Skin of body (tissue), 2 donors: ENCODE data around the gene ACKR3. TPM values are rescaled to one million over a fixed set of nuclear protein-coding genes. Genes with fewer than 3 reads are reported as not detected.

Experiments
- DNase-seq: peaks from one replicate; lab custom pipeline; 2025; lab: John Stamatoyannopoulos, UW
- total RNA-seq: library from RNA; depleted of rRNA; stranded (reverse); fragments of >200 nt; gene quantifications from one replicate; pipeline ENCODE4 v1.2.3, GENCODE V29; 2014

ACKR3 gene
- total RNA-seq, 1 donor from 2014 or later: 27.3 TPM

GRCh38 chr2:236608188-236608525, 38.5 kb downstream of the ACKR3 start:
- DNase-seq: no peak

- no peak for DNase-seq
Measured at GRCh38 chr2:236608710-236609109, 39.1 kb downstream of the ACKR3 start.

GRCh38 chr2:236610991-236611821, 41.6 kb downstream of the ACKR3 start:
- no peak for DNase-seq

DNA sequence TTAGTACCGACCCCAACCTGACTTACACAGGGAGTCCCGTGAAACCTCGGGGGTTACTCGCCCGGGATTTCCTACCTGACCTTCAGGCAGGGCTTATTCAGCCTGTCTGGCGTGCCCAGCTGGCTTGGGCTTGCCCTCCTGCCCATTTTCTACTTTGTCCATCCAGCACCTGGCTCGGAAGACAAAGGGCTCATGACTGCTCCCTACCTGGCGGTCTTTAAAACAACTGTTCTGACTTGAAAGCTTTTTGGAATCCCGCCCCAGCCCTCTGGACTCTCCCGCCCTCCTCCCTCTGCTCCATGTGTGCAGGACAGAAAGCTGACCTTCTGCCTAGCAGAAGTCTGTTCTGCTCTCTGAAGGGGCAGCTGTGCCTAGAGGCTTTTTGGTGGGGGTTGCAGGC, 43.1 kb downstream of the ACKR3 start:
- no peak for DNase-seq

GRCh38 chr2:236613612-236614011, 44.0 kb downstream of the ACKR3 start:
- no peak for DNase-seq

GRCh38 chr2:236614551-236614950, 44.9 kb downstream of the ACKR3 start:
- no peak for DNase-seq

DNA sequence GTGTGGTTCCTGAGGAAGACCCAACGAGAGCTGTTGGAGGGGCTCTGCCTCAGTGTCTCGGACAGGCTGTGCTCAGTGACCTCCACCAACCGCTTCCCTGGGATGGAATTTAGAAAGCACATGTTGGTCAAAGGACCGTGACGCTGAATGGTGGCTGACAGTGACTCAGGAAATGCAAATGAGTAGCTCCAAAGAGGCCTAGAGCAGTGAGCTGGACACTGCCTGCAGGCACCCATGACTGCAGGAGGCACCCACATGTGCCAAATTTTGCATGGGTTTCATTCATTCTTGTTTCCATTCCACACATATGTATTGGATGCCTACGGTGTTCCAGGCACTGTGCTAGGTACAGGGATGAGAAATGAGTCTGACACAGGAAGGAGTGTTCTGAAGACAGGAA, 46.4 kb downstream of the ACKR3 start:
- no peak for DNase-seq

DNA sequence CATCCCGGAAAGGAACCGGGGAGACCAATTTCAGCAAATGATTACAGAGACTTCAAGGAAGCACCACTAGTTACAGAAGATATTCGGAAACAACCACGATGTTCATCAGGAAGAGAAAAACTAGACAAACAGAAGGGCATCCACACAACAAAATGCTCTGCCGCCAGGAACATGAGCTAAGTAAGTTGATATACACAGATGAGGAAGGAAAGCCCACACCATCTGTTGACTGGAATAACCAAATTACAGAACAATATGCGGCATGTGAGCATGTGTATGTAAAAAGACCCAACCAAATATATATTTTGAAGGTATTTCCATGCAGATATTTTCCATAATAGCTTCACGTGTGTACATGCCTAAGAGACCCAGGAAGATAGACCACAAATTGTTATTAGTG, 47.0 kb downstream of the ACKR3 start:
- DNase-seq: no peak

GRCh38 chr2:236617221-236617737, 47.7 kb downstream of the ACKR3 start:
- DNase-seq: no peak

DNA sequence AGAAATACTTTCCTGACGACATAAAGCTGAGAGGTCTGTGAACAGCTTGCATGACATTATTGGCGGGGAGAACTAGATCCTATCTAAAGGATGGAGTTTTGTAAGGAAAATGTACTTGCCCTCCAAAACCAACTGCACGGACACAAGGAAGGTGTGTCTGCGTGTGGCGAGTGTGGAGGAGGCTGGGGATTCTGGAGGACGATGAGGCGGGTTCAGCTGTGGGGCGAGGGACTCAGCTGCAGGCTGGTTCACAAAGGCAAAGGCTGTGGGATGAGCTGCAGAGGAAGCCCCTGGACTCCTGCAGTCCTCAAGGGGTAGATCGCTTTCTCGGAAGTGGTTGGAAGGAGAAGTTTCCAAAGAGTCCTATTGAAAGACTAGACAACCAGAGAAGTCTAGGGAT, 48.2 kb downstream of the ACKR3 start:
- DNase-seq: no peak

DNA sequence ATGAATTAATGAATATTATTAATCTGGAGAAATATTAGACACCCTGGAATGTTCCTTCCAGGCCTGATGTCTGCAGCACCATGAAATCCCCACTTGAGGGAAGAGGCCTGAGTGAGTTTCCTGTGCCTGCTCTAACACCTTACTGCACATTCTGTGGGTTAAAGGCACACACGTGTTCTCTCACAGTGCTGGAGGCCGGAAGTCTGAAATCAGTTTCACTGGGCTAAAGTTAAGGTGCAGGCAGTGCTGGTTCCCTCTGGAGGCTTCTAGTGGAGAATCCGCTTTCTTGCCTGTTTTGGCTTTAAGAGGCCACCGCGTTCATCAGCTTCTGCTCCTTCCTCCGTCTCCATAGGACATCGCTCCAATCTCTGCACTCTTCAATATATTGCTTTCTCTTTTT, 48.7 kb downstream of the ACKR3 start:
- DNase-seq: no peak

DNA sequence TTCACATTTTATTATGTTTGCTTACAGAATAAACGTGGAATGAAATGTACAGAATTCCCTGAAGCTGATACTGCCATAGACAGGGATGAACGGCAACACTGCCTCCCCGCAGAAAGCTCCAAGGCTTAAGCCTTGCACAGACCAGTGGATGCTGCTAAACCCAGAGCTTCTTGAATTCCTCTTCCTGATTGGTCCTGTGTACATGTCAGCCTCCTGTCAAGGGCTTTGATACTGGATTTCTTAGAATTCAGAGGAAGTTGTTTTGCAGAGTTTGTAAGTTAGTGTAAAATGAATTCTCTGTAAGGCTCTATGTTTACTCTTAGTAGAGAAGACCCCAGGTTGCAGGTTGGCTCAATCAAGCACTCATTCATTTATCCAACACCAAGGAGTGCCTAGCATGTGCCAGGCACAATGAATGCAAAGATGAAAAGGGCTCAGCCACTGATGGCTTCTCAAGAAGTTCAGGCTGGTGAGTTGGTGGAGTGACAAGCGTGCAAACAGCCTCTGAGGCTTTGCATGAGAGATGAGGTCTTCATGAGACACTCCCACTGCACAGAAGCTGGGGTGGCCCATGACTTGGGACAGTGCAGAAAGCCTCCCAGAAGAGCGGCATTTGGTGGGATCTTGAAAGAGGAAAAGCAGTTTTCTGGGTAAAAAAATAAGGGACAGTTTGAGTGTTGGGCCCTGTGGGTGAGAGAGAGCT, 50.4 kb downstream of the ACKR3 start:
- no peak for DNase-seq

GRCh38 chr2:236621786-236622185, 52.2 kb downstream of the ACKR3 start:
- no peak for DNase-seq

GRCh38 chr2:236622201-236622600, 52.6 kb downstream of the ACKR3 start:
- no peak for DNase-seq

- DNase-seq: no peak
Measured at GRCh38 chr2:236622660-236623059, 53.0 kb downstream of the ACKR3 start.

DNA sequence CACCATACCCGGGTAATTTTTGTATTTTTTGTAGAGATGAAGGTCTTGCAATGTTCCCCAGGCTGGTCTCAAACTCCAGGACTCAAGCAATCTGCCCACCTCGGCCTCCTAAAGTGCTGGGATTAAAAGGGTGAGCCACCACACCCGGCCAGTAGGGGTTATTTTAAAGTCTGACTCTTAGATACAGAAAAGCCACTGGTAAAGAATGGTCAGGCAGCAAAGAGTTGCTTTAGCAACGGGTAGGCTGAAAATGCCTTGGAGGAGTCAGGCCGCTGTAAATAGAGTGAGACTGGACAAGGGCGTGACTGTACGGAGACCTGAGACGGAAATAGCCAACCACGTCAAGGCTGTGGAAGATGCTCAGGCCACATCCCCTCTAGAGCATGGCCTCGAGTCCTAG, 54.2 kb downstream of the ACKR3 start:
- DNase-seq: no peak

DNA sequence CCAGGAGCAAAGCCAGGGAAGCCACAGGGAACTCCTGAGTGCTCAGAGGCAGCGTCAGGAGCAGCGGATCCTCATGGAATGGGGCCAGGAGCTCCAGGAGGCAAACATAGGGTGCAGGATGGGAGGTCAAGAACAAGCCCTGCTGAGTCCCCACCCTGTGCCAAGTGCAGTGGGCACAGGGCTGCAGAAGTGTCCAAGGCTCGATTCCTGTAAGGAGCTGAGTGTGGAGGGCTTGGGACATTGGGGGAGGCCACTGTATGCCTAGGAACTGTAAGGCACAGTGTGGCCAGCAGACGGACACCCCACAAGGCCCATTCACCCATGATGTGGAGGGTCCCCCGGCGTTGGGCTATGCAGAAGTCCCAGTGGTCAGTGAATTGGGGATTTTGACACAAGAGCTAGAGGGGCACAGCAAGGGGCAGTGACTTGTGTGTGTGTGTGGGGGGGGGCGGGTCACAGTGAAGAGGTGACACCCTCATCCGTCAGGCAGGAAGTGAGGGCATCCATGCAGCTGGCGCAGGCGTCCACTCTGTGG, 55.6 kb downstream of the ACKR3 start:
- no peak for DNase-seq

- DNase-seq: no peak
Measured at GRCh38 chr2:236626391-236627150, 56.9 kb downstream of the ACKR3 start.

- DNase-seq: no peak
Measured at GRCh38 chr2:236627193-236627592, 57.6 kb downstream of the ACKR3 start.

DNA sequence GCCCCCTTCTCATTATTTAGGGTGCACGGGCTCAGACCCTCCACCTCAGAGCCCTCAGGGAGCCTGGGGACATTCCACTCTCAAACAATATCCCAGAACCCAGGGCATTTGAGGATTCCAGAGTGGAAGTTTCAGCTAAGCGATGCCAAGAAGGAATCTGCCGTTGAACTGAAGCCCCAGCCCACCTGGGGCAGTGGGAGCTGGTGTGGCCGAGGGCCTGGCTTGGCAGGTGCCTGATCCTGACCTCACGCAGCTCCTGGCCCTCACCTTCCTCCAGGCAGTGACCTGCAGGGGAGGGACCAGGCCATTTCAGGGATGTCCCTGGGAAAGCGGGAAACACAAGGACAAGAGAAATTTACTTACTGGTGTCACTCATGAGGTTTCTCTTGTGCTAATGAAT, 58.2 kb downstream of the ACKR3 start:
- DNase-seq: no peak

GRCh38 chr2:236628256-236628901, 58.8 kb downstream of the ACKR3 start:
- no peak for DNase-seq
